ENCODE results near the gene SCUBE1.
"Not testable (repeated sequence)": the region's sequence is repeated elsewhere in the genome, so short reads cannot be mapped to it uniquely, and the experiment has no call there.

The SCUBE1 gene

GRCh38 chr22:43299736-43300135 is 43.4 kb downstream of the SCUBE1 start:
- DNase-seq = no peak

- DNase-seq = no peak
Observed at GRCh38 chr22:43298062-43298801, 44.9 kb downstream of the SCUBE1 start.

DNA sequence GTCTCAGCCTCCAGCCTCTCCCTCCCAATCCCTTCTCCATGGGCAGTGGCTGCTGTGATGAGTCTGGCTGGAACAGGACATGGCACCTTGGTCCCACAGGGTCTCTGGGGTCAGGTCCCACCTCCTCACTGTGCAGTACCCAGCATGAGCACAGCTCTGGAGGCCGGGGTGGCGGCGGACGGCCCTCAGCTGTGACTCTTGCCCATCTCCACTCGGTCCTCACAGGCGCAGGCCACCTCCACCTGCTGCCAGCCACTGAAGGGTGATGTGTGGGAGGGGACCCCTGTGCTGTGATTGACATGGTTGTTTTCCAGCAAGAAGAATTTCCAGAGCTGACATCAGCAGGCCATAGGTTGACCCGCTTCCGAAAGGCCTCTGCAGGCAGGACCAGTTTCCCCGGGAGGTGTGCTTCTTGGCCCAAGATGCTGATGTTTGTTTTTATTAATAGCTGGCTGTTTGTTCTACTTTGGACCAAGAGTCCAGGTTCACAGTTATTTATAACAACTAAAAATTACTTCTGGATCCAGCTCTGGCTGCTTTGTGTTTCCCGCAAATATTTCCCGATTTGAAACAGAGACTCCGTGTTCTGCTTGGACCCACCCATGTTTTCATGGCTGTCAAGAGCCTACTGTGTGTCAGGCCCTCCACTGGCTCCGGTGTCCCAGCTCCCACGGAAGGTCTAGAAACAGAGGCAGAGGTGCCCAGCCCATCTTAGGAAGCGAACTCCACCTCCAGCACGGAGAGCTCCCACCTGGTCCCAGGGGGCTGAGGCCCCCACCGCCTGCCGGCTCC is 45.7 kb downstream of the SCUBE1 start:
- no peak for DNase-seq

DNA sequence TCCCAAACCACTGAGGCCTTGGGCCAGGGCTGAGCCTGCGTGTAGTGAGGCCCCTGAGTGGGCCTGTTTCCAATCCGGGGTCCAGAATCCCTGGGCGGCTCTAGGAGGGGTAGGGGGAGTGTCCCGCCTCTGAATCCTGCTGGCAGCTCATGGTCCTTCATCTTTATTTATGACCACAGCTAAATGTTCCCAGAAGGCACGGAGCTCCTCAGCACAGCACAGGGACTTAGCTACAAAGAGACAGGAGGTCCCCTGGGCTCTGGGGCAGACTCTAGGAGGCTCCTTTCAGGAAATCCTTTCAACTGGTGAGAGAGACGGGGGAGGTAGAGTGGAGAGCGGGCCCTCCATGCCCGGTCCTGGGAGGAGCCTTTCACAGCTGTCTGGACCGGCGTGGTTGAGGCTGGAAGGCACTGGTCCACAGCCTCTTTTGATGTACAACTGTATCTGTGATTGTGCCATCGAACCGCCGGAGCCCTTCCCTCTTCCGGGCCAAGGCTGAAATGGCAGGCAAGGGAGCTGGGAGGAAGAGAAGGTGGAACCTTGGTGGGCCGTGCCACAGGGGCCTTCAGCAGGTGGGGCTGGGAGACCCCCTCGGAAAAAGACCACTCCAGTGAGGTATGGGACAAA is 46.8 kb downstream of the SCUBE1 start:
- DNase-seq = no peak

DNA sequence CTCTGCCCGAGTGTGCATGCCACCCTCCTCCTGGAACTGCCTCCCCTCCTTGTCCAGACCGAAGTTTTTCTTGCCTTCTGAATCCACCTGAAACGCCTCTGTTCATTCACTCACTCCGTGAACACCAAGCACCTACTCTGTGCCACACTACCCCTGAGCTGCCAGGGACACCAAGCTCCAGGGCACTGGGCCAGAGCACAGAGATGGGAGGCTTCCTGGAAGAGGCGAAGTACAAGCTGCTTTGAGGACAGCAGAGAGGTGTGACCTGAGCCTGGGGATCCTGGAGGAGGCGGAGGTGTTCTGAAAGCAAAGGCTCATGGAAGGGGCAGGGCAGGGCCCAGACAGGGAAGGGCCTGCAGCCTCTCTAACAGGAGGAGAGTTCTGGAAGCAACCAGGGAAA is 47.5 kb downstream of the SCUBE1 start:
- DNase-seq = no peak

GRCh38 chr22:43295173-43295572 is 48.0 kb downstream of the SCUBE1 start:
- DNase-seq = no peak

GRCh38 chr22:43293655-43294392 is 49.3 kb downstream of the SCUBE1 start:
- no peak for DNase-seq

DNA sequence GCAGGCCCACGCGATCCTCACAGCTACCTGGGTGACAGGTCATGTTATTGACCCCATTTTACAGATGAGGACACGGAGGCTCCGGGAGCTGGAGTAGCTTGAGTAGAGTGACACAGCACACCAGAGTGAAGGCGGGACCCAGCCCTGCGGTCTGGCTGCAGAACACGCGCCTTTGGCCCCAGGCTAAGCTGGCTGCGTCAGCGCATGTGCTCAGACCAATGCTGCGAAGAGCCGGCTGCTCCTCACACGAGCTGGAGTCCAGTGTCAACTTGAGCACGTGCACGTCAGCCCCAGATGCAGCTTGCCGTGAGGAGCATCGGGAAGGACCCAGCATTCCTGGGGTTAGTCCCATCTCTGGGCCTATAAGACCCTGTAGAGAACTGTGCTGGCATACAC is 49.9 kb downstream of the SCUBE1 start:
- DNase-seq = no peak

- no peak for DNase-seq
Observed at GRCh38 chr22:43292630-43293018, 50.5 kb downstream of the SCUBE1 start.

- no peak for DNase-seq
Observed at GRCh38 chr22:43291381-43291780, 51.8 kb downstream of the SCUBE1 start.

GRCh38 chr22:43289976-43290721 is 53.0 kb downstream of the SCUBE1 start:
- DNase-seq = no peak

DNA sequence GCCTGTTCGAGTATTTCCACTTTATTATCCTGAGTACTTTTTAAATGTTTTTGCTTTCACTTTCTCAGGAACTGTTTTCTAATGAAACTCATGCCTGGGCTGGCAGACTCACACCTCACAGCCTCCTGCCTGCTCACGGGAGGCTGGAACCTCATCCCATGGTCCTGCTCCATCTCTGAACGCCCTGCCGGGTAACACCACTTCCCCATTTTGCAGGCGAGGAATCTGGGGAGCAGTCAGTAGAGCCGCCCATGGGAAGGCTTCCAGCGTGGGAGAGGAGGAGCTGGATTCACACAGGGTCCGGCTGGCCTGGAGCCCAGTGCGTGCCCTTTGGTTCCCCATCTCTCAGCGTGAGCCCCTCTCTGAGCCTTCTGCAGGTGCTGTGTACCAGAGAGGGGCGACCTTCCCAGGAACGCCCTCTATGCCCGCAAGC is 53.6 kb downstream of the SCUBE1 start:
- no peak for DNase-seq

GRCh38 chr22:43288807-43289420 is 54.3 kb downstream of the SCUBE1 start:
- DNase-seq = no peak

- no peak for DNase-seq
Observed at GRCh38 chr22:43288378-43288777, 54.8 kb downstream of the SCUBE1 start.

DNA sequence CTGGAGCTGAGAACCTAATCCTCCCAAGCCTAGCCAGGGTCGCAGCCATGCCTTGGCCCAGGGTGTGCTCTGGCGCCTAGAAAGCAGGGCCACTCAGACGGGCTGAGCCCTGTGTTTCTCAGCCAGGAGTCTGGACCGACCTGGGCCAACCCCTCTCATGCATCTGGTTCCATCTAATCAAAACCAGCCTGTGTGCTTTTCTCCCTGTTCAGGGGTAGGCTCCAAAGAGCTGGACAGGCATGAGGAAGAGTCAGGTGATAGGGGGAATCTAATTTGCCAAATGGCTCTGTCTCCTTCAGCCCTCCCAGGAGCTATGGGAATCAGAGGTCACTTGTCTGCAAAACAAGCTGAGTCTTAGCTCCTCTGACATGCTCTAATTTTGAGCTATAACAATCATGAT is 55.7 kb downstream of the SCUBE1 start:
- DNase-seq = no peak

DNA sequence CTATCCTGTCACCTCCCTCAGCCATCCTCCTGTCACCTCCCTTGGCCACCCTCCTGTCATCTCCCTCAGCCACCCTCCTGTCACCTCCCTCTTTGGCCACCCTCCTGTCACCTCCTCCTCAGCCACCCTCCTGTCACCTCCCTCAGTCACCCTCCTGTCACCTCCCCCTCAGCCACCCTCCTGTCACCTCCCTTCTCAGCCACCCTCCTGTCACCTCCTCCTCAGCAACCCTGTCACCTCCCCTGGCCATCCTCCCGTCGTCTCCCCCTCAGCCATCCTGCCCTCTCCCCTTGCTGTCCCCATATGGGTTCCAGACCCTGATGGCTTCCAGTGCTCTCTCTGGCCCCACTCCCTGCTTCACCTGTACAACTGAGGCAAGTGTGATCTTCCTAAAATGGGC is 61.8 kb downstream of the SCUBE1 start:
- no peak for DNase-seq

- not testable (repeated sequence) for DNase-seq
Observed at GRCh38 chr22:43280523-43280886, 62.7 kb downstream of the SCUBE1 start.

GRCh38 chr22:43279867-43280522 is 63.2 kb downstream of the SCUBE1 start:
- DNase-seq = no peak

DNA sequence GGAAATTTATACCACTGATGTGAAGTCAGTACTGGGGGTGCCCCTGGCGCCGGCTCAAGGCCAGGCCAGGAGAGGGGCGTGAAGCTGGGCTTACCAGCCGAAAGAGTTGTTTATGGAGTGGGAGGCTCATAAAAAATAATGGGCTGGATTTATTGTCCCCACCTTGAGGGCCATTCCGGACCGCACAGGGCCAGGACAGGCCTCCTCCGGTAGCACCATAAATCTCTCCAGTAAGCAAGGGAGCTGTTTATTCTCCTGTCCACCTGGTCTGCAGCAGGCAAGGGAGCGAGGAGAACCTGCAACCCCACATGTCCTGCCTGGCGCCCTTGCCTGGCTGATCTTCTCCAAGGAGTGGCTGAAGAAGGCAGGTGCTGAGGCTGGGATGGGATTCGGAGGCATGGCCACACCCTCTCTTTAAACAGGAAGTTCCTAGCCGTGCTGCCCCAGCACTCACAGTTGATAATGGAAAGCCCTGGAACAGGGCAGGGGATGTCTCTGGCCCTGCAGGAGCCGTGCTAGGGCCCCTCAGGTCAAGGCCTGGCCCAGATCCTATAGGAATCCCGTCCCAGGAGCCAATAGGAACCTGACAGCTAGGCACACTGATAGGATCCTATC is 65.1 kb downstream of the SCUBE1 start:
- no peak for DNase-seq

DNA sequence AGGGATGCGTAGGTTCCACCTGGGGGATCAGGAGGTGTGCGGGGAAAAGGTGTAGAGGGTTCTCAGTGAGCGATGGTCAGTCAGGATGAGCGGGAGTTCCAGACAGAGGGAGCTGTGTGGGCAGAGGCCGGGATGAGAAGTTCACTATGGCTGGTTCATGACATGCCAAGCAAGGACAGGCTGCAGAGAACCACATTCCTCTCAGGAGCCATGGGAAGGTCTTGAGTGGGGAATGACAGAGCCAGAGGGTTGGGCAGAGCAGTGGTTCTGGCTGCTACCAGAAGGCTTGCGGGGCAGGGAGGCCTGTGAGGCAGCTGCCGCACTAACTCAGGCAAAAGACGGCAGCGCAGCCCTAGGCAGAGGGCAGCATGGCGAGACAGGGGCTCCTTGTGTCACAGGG is 66.1 kb downstream of the SCUBE1 start:
- no peak for DNase-seq

- DNase-seq = no peak
Observed at GRCh38 chr22:43276321-43276720, 66.9 kb downstream of the SCUBE1 start.

Data from activated CD4-positive, alpha-beta T cell treated with anti-CD3 and anti-CD28 coated beads, Interleukin-10, Interleukin-2, amounts not matched to agents 100 ng/mL and 50 ng/mL, durations not matched to agents 16 hours and 8 hours (primary cell).